NCI-H82 (cell line): Measurements from ENCODE around the gene SLC4A7.
"Not testable (repeated sequence)": the region's sequence is repeated elsewhere in the genome, so short reads cannot be mapped to it uniquely, and the experiment has no call there.

ENCODE experiments used
- DNase-seq: peaks from one replicate; lab custom pipeline; 2025; lab: John Stamatoyannopoulos, UW

Gene SLC4A7

DNA sequence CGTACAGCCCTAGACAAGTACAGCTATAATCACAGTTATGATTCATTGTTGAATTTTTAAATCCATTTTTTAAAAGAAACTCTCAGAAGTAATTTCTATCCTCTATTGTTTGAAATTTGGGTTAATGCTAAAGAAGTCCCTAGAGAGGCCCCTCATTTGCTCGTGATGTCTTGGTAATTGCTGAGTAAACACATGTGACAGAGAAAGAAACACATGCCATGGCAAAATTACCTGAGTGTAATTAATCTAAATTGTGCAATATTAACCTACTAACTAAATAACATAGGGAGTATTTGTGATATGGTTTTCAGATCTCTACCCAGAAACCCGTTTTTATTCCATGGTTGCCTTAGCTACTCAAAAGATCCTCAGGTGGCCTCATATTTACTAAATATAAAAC, 125.8 kb downstream of the SLC4A7 start:
- no peak for DNase-seq

DNA sequence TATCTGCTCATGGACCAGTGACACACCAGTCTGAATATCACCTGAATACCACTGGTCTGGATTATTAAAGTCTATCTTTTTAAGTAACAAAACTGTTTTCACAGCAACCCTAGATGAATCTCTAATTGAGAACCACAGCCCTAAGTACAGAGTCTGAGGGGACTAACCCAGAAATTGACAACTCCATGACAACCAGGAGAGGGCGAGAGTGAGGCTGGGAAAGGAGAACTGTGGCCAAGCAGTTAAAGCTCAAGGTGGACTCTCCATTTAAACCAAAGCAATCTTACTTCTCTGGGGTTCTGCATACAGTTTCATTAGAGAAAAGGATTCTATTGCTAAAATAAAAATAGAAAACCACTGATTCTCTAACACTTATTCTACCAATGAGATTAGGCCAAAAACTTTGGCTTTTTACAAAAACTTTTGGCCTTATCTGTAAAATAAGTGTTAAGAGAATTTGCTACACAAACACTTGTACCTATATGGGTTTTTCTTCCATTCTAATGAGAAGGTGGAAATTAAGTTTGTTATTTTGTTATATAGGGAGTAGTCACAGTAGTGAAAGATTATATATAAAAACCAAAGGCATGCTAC, 126.4 kb downstream of the SLC4A7 start:
- DNase-seq: peak; percentile 73

DNA sequence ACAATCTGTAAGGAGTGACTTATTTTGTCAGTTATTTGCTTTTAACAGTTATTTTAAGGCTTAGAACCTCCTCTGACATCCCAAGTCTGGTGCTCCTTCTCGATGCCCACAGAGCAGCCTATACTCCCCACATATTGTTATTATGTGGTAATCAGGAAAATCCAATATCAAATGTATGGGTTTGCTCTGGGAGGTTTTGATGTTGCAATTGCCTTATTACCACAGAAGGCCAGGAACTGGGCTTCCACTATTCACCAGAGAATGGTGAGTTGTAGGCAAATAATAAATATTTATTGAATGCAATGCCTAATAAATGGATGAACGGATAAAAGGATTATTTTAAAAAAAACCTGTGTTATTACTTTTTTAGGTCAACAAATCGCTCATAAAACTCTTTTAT, 127.2 kb downstream of the SLC4A7 start:
- no peak for DNase-seq

DNA sequence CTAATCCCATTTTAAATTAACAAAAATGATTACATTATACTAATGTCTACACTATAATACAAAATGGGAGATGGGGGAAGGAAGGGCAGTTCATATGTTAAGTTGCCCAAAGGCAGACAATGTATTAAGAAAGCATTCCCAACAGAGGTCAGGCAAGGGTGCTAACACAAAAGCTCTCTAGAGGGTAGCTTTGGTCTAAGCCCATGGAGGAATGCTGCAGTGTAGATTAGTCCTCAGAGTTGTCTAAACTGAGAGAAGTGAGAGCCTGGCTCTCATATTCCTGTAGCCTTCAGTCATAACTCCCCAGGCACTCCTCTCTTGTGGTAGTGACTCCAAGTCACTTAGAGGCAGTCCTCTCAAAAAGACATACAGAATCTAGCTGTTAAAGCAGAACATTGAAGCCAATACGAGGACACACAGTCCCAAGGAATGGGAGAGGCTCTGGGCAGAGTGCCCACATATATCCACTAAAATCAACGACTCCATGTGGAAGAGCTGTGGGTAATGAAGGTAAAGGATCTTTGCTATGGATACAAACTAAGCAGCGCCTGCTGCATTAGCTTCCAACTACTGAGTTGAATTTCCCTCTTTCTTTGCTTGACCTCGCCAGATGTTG, 129.5 kb downstream of the SLC4A7 start:
- DNase-seq: peak; percentile 3

DNA sequence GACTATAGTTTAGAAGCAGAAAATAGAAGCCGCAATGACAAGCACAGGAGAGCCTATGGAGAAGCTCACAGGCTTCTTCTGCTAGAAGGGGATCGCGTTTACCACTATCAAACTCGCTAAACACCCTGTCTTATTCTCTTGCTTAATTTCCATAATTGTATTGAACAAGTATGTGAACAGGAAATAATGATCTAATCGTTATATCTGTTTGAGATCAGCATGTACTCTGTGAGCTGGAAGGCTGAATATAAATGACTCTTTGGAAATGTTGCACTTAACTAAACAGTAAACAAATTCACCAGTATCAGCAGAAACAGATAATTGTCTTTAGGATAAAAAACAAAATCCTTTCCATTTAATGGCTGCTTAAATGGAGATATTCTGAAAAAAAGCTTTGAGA, 130.0 kb downstream of the SLC4A7 start:
- no peak for DNase-seq

DNA sequence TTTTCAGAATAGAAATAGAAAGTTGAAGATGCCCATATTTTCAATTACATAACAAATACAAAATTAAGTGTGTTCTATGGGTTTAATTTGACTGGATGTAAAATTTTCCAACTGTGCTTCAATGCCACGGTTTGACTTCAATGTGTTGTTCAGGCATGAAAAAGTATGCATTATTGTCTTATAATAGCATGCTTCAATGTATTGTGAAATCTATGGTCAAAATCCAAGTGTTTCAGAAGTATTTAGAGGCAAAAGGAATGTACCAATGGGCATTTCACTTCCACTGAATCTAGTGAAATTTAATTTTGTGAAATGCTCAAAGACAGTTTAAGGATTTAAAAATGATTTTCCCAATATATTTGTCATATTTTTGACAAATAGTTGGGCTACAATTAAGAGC, 131.0 kb downstream of the SLC4A7 start:
- no peak for DNase-seq

DNA sequence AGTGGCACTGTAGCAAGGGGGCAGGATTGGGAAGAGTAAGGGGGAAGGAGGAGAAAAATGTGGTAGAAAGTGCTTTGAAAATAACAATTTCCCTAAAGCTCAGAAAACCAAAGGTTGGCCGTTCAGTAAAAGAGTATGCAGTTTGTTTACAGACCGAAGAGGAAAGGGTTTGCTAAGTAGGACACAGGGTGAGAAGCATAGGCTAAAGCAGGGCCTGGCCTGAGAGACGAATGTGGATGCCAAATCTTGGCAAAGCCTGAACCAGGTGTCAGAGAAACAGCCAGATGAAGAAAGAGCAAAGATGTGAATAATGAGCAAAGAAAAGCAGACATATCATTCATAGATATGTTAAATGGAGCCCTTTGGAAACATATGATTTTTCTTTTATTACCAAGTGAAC, 132.1 kb downstream of the SLC4A7 start:
- DNase-seq: no peak

DNA sequence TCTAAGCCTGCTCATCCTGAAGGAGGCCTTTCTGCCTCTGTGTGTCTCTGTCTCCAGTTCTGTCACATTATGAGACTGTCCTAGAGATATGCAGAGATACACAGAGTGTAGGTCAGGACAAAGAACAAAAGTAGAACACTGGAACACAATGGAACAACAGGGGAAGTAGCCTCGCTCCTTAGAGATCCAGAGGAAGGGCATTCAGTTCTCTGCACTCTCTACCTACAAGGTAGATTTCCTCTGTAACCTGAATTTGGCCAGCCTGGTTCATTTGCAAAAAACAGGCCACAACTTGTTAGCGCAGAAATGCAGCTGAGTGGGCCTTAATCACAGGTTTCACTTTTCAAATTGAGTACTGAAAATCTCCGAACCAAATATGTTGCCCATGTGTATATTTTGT, 134.4 kb downstream of the SLC4A7 start:
- no peak for DNase-seq

DNA sequence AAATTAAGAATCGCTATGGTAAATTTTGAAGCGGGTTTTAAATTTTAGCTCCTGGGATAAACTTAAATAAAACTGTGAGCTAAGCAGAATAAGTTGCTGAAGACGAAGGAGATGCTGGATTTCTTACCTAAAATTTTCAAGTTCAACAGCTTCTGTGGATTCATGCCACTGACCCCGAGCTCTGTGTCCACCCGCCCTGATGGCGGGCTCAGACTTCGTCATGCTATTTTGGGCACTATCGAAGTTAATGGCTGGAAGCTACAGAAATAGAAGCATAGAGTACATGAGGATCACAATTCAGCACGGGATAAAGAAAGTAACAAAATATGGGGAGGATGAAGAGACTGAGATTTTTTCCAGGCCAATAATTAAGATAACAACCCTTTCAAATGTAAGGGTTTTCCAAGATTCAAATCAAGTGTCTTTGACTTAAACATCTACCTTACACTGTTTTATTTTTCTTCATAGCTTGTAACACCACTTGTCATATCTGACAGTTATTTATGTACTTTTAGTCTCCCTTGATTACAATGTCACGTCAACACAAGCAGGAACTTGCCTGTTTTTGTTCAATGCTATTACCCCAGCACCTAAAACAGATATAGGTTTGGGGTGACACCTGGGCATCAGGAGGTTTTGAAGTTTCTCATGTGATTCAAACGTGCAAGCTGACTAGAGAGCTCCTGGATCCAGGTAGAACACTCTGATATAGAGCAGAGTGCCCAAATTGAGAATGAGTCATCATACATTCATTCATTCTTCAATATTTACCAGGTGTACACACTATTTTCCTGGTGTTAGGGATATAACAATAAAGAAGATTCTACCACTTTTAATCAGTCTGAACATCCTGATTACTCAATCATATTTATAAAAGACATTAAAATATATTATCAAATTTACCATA, 138.0 kb downstream of the SLC4A7 start:
- DNase-seq: no peak

DNA sequence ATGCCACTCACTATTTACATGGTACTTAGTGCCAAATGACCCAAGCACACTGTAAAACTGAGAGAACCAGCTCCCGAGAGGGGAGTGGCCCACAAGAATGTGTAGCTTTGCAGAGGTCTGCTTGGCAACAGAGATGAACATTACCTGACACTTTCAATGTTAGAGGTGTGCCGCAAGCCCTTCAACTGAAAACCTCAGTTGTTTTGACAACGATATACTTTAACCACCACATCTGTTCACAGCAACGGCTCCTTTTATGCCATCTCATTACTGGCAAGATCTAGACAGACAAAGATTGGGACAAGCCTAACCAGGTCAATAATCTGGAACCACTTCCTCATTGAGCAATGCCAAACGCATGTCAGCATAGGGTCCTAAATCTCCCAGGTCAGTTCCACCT, 138.7 kb downstream of the SLC4A7 start:
- DNase-seq: no peak

DNA sequence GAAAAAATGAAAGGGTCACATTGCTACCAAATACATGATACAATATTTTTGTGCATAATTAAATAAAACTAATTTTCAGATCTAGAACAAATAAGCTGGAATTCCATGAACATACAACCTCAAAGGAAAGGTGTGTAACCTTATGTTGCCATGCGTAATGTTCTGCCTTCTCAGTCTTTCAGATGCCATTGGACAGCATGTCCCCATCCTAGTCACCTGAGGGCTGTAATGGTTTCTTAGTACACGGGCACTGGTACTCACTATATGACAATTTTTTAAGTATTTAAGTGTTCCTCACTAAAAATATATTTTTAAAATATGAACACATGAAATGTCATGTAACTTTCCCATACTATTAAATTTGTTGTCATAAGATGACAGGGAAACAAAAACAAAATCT, 139.1 kb downstream of the SLC4A7 start:
- DNase-seq: no peak

DNA sequence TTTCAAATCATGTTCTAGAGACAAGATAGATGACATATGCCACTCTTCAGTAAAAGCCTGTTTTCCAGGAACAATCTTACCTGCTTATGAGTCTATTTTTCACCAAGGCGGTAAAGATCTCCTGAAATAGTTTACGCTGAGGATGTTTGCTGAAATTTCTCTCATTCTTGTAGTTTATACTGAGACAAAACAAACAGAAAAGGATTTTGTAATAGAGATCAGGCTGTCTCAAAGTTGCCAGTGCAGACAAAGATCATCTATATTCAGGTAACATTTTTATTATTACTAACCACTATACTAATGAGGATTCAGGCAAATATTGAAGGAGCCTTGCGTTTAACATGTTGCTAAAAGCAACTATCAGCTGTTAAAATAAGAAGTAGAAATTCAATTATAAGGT, 140.0 kb downstream of the SLC4A7 start:
- DNase-seq: no peak

DNA sequence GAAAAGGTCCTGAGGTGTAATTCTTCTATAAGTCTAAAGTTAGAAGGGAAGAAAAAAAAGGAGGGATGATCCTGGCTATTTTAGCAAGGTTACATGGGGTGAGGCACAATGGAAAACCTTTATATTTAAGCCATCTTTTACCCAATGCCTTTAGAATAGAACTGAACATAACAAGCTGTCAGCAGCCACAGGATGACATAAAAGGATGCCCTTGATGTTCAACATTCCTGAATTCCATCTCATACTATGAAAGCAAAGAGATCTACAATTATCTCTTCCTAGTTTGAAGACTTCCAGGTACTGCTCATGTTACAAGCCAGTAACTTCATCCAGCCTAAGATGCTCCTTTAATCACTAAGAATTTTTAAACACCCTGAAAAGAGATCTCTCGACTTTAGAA, 141.9 kb downstream of the SLC4A7 start:
- DNase-seq: no peak

DNA sequence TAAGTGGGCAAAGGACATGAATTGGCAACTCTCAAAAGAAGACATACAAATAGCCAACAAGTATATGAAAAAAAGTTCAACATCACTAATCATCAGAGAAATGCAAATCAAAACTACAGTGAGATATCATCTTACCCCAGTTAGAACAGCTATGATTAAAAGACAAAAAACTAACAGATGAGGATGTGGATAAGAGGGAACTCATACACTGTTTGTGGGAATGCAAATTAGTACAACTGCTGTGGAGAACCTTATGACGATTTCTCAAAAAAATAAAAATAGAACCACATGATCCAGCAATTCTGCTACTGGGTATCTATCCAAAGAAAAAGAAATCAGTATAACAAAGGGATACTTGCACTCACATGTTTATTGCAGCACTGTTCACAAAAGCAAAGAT, 143.7 kb downstream of the SLC4A7 start:
- DNase-seq: no peak

DNA sequence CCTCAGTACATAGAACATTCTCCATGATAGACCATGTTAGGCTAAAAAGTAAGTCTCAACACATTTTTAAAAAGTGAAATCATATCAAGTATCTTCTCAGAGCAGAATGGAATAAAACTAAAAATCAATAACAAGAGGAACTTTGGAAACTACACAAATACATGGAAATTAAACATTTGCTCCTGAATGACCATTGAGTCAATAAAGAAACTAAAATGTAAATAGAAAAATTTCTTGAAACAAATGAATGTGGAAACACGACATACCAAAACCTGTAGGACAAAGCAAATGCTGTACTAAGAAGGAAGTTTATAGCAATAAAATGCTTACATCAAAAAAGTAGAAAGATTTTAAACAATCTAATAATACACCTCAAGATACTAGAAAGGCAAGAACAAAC, 148.6 kb downstream of the SLC4A7 start:
- DNase-seq: no peak

DNA sequence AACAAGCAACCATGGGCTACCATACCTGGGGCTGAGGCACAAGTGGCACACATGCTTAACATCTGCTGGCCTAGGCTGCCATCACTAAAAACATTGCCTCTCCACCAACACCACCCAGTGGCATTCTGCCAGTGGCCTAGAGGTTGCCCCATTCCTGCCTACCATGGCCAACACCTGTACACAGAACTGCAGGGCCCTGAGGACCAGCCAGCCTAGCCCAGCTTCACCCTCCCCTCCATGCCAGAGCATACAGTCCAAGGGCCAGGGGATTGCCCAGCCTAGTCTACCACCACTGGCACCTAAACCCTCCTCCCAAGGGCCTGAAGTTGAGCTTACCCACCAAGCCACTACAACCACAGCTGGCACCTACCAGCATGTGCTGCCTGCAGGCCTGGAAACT, 150.3 kb downstream of the SLC4A7 start:
- no peak for DNase-seq

DNA sequence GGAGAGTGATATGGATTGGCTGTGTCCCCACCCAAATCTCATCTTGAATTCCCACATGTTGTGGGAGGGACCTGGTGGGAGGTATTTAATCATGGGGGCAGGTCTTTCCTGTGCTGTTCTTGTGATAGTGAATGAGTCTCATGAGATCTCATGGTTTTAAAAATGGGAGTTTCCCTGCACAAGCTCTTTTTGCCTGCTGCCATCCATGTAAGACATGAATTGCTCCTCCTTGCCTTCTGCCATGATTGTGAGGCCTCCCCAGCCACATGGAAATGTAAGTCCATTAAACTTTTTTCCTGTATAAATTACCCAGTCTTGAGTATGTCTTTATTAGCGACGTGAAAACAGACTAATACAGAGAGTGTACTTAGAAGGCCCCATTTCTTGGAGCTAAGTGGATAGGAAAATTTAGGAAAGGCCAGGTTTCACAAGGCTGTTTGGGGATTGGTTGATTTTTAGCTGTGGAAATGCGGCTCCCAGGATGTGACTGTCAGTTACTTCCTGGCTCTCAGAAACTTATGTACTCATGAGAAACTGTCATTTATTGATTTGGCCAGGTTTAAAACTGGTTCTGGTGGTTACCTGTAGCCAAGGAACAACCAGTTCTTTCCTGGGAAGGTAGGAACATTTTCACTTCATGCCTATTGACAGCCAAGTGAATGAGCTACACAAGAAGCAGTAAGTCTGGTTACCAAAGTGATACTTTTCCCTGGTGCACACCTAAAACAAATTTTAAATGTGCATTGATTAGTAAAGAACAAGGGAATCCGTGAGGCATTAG, 155.0 kb downstream of the SLC4A7 start:
- not testable (repeated sequence) for DNase-seq

DNA sequence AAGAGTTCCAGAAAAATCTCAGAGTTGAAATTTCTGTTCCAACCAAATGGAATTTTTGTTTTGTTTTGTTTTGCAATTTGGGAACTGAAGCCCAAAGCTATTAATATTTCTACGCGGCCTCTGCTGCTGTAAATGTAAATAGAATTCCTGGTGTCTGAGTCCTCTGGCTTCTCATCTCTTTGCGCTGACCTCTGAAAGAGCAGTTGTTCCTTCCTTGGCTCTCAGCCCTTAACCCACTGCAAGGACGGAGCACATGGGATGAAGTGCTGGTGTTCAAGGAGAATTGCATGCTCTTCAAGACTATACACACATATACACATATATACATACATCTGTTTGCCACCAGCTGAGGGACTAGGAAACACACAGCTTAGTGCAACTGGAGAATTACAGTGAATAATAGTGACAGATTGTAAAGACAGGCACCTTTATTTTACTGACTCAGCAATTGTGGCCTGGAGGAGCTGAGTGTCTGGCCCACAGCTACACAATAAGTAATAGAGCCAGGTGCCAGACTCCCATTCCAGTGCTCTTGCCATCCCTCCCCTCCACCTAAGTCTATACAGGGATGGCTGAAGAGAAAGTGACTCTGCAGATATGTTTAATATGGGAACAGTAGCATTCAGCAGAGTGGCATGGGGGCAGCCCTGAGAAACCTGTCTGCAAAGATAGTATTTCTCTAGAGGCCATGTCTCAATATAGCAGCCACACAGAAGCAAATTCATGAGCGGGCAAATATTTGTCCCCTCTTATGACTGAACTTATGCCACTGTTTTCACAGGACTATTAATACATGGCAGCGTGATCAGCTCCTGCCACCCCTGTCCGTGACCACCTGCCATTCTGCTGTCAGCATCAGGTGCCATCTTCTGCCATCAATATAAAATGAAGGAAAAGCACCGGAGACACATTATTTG, 157.3 kb downstream of the SLC4A7 start:
- no peak for DNase-seq

DNA sequence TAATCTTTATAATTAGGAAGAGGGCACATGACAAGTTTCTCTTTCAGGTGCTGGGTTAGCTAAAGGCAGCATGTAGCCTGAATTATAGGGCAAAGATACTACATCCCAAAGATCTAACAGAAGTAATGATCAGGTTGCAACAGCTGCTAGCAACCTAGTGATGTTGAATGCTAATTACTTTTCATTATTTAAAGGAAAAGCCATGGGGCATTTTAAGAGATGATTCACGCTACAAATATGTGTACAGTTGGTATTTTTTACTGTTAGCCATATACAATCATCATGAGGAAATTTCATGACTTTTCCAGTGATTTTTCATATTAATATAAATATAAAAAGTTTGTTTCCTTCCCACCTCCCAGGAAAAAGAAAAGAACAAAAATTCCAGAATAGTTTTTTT, 158.0 kb downstream of the SLC4A7 start:
- DNase-seq: no peak

DNA sequence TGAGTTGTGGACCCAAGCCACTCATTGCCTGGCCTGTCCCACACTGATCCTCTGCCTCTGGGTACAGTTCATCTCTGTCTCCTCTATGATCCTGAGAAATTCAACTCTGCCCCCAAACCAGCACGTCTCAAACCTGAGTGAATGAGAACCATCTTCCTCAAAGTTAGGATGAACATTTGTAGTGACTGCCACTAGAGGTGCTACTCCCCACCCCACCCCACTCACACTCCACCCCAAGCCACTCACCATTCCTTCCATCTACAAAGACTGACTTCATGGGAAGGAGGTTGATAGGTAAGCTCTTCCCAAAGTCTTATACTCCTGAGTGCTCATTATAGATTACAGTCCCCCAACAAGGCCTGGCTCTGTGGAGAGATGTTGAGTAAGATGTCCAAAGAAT, 158.8 kb downstream of the SLC4A7 start:
- no peak for DNase-seq

DNA sequence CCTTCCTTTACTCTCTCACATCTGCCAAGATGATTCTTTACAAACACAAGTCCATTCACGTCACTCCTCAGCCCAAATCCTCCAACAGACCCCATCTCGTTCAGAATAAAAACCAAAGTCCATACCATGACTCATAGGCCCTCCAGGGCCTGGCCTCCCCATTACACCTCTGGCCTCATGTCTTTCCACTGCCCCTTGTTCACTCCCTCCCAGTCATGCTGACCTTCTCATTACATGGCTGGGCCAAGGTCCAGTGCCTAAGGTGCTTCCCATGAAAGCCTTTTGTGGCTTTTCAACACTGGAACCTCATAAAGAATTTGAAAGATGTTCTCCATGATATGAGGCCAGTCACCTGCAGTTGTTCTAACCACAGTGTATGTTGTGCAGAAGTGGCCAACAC, 159.5 kb downstream of the SLC4A7 start:
- DNase-seq: no peak
